DOHH2 (cell line): ENCODE data around the gene PIP4K2A.
"Not testable (repeated sequence)": the region's sequence is repeated elsewhere in the genome, so short reads cannot be mapped to it uniquely, and the experiment has no call there.

ENCODE experiments used
- H3F3A ChIP-seq: fragments of 200-600 bp; sonication (generic), shearing (Covaris generic); 2 replicates; pipeline ENCODE4 v1.6.0; 2016; ENCODE audit warnings: antibody characterized with exemption, mild to moderate bottlenecking; ENCODE audit not compliant: control insufficient read depth, insufficient read depth
- H3K27ac ChIP-seq: fragments of 200-600 bp; sonication (generic); 2 replicates; pipeline ENCODE4 v1.5.1; 2014; ENCODE audit warnings: low read depth, mild to moderate bottlenecking, low read length, moderate library complexity
- H3K27me3 ChIP-seq: fragments of 200-600 bp; sonication (generic); 2 replicates; pipeline ENCODE4 v1.6.1; 2014; ENCODE audit warnings: mild to moderate bottlenecking, low read length, mixed read lengths; ENCODE audit not compliant: control insufficient read depth
- H3K36me3 ChIP-seq: fragments of 200-600 bp; sonication (generic); 2 replicates; pipeline ENCODE4 v1.6.1; 2014; ENCODE audit warnings: mild to moderate bottlenecking, low read length, moderate library complexity, mixed read lengths; ENCODE audit not compliant: control insufficient read depth
- H3K4me1 ChIP-seq: fragments of 200-600 bp; sonication (generic); 2 replicates; pipeline ENCODE4 v1.6.1; 2014; ENCODE audit warnings: mild to moderate bottlenecking, low read length, mixed read lengths; ENCODE audit not compliant: control insufficient read depth
- H3K4me2 ChIP-seq: fragments of 200-600 bp; sonication (generic); 2 replicates; pipeline ENCODE4 v1.6.0; 2014; ENCODE audit warnings: mild to moderate bottlenecking, low read length, moderate library complexity
- H3K4me3 ChIP-seq: fragments of 200-600 bp; sonication (generic); 2 replicates; pipeline ENCODE4 v1.5.1; 2014; ENCODE audit warnings: mild to moderate bottlenecking, low read length, mixed read lengths
- H3K79me2 ChIP-seq: fragments of 200-600 bp; sonication (generic); 2 replicates; pipeline ENCODE4 v1.6.1; 2014; ENCODE audit warnings: mild to moderate bottlenecking, low read length, mixed read lengths; ENCODE audit not compliant: control insufficient read depth
- H3K9me2 ChIP-seq: fragments of 200-600 bp; sonication (generic); replicated peaks from 2 replicates; pipeline ENCODE4 v1.6.1; 2014; ENCODE audit warnings: mild to moderate bottlenecking, low read length, mixed read lengths; ENCODE audit not compliant: control insufficient read depth
- H3K9me3 ChIP-seq: fragments of 200-600 bp; sonication (generic); 2 replicates; pipeline ENCODE4 v1.6.1; 2014; ENCODE audit warnings: antibody characterized with exemption, low read length, mixed read lengths; ENCODE audit not compliant: control insufficient read depth, insufficient read depth
- H4K20me1 ChIP-seq: fragments of 200-600 bp; sonication (generic); 2 replicates; pipeline ENCODE4 v1.6.0; 2014; ENCODE audit warnings: low read depth, mild to moderate bottlenecking, antibody characterized with exemption, low read length, moderate library complexity; ENCODE audit not compliant: control insufficient read depth, insufficient read depth
- CTCF ChIP-seq: fragments of 200-600 bp; sonication (generic); IDR thresholded peaks from one replicate; pipeline ENCODE4 v1.5.1; 2014; ENCODE audit warnings: antibody characterized with exemption, mild to moderate bottlenecking, low read depth, low read length; ENCODE audit not compliant: poor library complexity, severe bottlenecking
- EZH2phosphoT487 ChIP-seq: fragments of 200-600 bp; sonication (generic); IDR thresholded peaks from 2 replicates; pipeline ENCODE4 v1.6.1; 2017; ENCODE audit warnings: borderline replicate concordance, mild to moderate bottlenecking, antibody characterized with exemption, low read length, moderate library complexity, mixed read lengths

PIP4K2A gene

GRCh38 chr10:22527520-22527919 is 186.9 kb downstream of the PIP4K2A start:
- no peak overlapping the region for H3K4me3 ChIP-seq
- no peaks in the 10 kb centered on the region for H3K79me2 ChIP-seq
- no peak overlapping the region for H3K4me2 ChIP-seq
- H3K27me3 ChIP-seq: peaks cover 3% of the 10 kb centered on the region; the same call in 1 of the 2 replicates
- no peaks in the 10 kb centered on the region for H3F3A ChIP-seq
- H3K4me1 ChIP-seq: no peaks in the 10 kb centered on the region
- H3K9me3 ChIP-seq: no peaks in the 10 kb centered on the region
- TF ChIP-seq CTCF (no peak), EZH2phosphoT487 (no peak)
- no peaks in the 10 kb centered on the region for H4K20me1 ChIP-seq
- H3K27ac ChIP-seq: no peak overlapping the region
- H3K36me3 ChIP-seq: no peaks in the 10 kb centered on the region
- no peaks in the 10 kb centered on the region for H3K9me2 ChIP-seq

DNA sequence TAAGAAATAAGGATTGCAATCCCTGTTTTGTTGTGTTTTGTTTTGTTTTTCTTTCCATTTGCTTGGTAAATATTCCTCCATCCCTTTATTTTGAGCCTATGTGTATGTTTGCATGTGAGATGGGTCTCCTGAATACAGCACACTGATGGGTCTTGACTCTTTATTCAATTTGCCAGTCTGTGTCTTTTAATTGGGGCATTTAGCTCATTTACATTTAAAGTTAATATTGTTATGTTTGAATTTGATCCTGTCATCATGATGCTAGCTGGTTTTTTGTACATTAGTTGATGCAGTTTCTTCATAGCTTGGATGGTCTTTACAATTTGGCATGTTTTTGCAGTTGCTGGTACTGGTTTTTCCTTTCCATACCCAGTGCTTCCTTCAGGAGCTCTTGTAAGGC is 190.0 kb downstream of the PIP4K2A start:
- not testable (repeated sequence) for H3K27me3 ChIP-seq, H3K9me2 ChIP-seq, H4K20me1 ChIP-seq, H3K27ac ChIP-seq, H3K9me3 ChIP-seq, H3K36me3 ChIP-seq, H3K4me3 ChIP-seq, H3K4me2 ChIP-seq, H3K4me1 ChIP-seq, H3F3A ChIP-seq, H3K79me2 ChIP-seq

GRCh38 chr10:22520645-22521044 is 193.7 kb downstream of the PIP4K2A start:
- not testable (repeated sequence) for H3K4me2 ChIP-seq, H3K4me3 ChIP-seq, H3K27me3 ChIP-seq, H4K20me1 ChIP-seq, H3K36me3 ChIP-seq, H3K9me2 ChIP-seq, H3K27ac ChIP-seq, H3K9me3 ChIP-seq, H3K4me1 ChIP-seq, H3F3A ChIP-seq, H3K79me2 ChIP-seq

DNA sequence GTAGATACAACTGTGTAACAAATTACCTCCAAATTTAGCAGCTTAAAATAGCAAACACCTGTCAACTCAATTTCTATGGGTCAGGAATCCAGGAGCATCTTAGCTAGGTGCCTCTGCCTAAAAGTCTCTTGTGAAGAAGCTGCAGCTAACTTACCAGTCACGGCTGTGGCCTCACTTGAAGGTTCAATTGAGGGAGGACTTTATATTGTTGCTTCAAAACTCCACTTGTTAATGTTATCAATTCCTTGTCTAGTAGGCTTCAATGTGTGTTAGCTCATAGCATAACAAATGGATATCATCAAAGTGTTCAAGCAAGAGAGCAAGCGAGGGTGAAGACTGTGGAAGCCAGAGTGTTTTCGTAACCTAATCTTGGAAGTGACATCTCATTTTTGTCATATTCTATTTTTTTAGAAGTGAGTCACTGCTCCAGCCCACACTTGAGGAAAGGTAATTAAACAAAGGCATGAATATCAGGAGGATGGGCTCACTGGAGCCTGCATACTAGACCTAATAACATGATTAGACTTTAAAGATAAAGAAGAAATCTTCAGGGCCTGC is 196.1 kb downstream of the PIP4K2A start:
- no peak overlapping the region for H3K27ac ChIP-seq
- H3K9me2 ChIP-seq: no peaks in the 10 kb centered on the region
- no peaks in the 10 kb centered on the region for H3K4me1 ChIP-seq
- H4K20me1 ChIP-seq: no peaks in the 10 kb centered on the region
- no peak overlapping the region for H3K4me2 ChIP-seq
- TF ChIP-seq CTCF (no peak), EZH2phosphoT487 (no peak)
- no peak overlapping the region for H3K4me3 ChIP-seq
- no peaks in the 10 kb centered on the region for H3K9me3 ChIP-seq
- H3K36me3 ChIP-seq: no peaks in the 10 kb centered on the region
- no peaks in the 10 kb centered on the region for H3F3A ChIP-seq
- no peaks in the 10 kb centered on the region for H3K79me2 ChIP-seq
- H3K27me3 ChIP-seq: 0 out of 2 replicates have a peak, but pooled peaks cover 4% of the 10 kb centered on the region
